ENCODE data around the gene AUTS2.
"Not testable (repeated sequence)": the region's sequence is repeated elsewhere in the genome, so short reads cannot be mapped to it uniquely, and the experiment has no call there.

AUTS2 gene

GRCh38 chr7:70579397-70580097, 981.3 kb downstream of the AUTS2 start:
- no peak for DNase-seq

GRCh38 chr7:70580161-70580560, 981.9 kb downstream of the AUTS2 start:
- DNase-seq = no peak

- no peak for DNase-seq
Measured at GRCh38 chr7:70582927-70583895, 984.9 kb downstream of the AUTS2 start.

GRCh38 chr7:70583965-70584883, 985.9 kb downstream of the AUTS2 start:
- DNase-seq = no peak

GRCh38 chr7:70585071-70585470, 986.8 kb downstream of the AUTS2 start:
- no peak for DNase-seq

- no peak for DNase-seq
Measured at GRCh38 chr7:70586822-70587221, 988.5 kb downstream of the AUTS2 start.

GRCh38 chr7:70587739-70588138, 989.5 kb downstream of the AUTS2 start:
- DNase-seq = no peak

GRCh38 chr7:70588191-70588921, 990.1 kb downstream of the AUTS2 start:
- no peak for DNase-seq

- DNase-seq = no peak
Measured at GRCh38 chr7:70589010-70589409, 990.7 kb downstream of the AUTS2 start.

- no peak for DNase-seq
Measured at GRCh38 chr7:70589590-70589989, 991.3 kb downstream of the AUTS2 start.

GRCh38 chr7:70590126-70590854, 992.0 kb downstream of the AUTS2 start:
- DNase-seq = no peak

- DNase-seq = no peak
Measured at GRCh38 chr7:70591643-70592042, 993.4 kb downstream of the AUTS2 start.

GRCh38 chr7:70592171-70592570, 993.9 kb downstream of the AUTS2 start:
- DNase-seq = no peak

- no peak for DNase-seq
Measured at GRCh38 chr7:70594170-70594569, 995.9 kb downstream of the AUTS2 start.

GRCh38 chr7:70594885-70595284, 996.6 kb downstream of the AUTS2 start:
- DNase-seq = not testable (repeated sequence)

- no peak for DNase-seq
Measured at GRCh38 chr7:70595370-70595754, 997.1 kb downstream of the AUTS2 start.

GRCh38 chr7:70595755-70596597, 997.7 kb downstream of the AUTS2 start:
- DNase-seq = no peak

- DNase-seq = no peak
Measured at GRCh38 chr7:70596598-70596913, 998.3 kb downstream of the AUTS2 start.

GRCh38 chr7:70597066-70597465, 998.8 kb downstream of the AUTS2 start:
- no peak for DNase-seq

GRCh38 chr7:70598976-70599375, 1000.7 kb downstream of the AUTS2 start:
- DNase-seq = no peak
